CD4-positive, alpha-beta T cell treated with Interleukin-4 for 1 hour (primary cell): ENCODE measurements around the gene BMPER.

Experiments
- DNase-seq, 2 donors: peaks; one replicate each; pipeline ENCODE4 v3.0.0-alpha.2; 2020 to 2022

BMPER gene

DNA sequence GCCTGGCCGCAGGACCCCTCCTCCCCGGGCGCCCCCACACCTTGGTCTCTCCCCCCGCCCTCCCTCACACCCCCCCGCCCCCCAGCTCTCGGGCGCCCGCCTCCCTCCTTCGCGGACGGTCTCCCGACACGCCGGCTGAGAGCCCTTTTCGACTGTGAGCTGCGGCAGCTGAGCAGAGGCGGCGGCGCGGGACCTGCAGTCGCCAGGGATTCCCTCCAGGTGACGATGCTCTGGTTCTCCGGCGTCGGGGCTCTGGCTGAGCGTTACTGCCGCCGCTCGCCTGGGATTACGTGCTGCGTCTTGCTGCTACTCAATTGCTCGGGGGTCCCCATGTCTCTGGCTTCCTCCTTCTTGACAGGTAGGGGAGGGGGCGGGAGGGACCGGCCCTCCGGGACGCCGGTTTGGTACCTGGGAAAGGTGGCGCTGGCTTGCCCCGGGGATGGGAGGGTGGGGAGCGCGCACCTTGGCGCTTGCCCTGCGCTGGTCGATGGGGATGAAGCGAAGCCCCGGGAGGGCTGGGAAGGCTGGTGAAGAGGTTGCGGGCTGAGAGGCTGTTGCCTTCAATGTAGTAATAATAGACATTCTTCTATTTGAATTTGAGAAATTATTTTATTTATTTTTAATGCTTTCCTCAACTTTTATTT is at the start of gene BMPER:
BMPER (plus strand) TSS at position 151 of the 644 bp plus-strand sequence; CDS start at position 226, 75 bp downstream.
- no peak for DNase-seq

DNA sequence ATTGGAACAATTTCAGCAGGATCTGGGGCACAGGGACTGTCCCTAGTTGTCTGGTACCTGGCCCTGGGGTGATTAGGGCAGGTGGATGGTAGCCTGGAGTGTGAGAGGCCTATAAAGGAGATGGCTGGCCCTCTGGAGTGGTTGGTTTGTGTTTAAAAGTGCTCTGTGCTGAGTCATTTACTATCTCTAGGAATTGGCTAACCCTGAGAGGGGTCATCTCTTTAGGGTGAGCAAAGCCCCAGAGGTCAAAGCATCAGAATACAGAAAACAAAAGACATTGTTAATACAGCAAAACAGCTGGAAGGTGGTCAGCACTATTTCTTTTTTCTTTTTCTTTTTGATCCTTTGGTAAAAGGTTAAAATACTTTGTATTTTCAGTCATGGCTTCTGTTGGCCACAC is 43.4 kb upstream of the BMPER start:
- no peak for DNase-seq

DNA sequence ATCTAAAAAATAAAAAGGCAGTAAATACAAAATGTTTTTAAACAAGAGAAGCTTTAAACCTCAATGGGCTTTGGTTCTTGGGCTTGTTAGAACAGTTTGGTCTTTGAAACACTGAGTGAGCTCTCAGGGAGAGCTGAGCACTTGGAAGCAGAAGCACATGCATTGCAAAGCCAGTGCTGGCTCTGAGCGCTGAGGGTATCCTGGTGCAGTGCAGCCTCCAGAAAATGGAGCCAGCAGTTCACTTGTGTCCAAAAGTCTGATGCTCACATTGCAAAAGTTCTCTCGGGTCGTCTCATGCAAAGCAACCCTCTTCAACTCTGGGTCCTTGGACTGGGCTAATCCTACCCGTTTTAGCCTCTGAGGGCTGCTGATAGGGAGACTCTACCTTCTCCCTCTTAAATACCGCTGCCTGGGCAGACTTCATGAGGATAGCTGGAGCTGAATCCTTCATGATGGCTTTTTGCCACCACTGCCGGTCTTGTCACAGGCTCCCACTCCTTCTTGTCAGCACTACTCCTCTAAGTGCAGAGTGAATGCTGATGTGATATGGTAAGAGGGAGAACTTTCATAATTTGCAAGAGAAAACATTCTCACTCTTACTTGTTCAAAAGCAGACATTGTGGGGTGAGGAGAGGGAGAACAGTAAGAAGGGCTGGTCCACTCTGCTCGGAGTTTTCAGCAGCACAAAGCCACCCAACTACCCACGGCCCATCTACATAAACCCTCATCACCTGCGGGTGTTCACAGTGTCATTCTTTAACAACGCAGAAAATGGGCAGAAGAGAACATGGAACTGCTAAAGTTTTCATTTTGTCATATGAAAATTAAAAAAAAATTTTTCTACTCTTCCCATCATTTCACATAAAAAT is 42.2 kb upstream of the BMPER start:
- DNase-seq, result no peak

DNA sequence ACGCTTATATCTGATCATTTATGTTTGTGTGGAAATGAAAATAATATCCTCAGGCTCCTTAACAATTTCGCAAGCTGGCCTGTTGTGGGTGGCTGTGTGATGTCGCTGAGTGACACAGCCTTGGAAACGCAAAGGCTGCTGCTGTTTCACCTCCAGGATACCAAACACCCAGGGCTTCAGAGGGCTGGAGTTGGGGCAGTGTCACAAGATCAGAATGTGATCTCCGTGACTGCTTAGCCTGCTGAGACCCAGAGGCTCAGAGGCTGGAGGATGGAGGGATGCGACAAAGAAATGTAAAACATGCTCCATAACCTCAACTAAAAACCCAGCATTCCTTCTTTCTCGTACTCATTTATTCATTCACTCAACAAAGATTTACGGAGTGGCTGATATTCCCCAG is 37.2 kb upstream of the BMPER start:
- DNase-seq, result no peak

DNA sequence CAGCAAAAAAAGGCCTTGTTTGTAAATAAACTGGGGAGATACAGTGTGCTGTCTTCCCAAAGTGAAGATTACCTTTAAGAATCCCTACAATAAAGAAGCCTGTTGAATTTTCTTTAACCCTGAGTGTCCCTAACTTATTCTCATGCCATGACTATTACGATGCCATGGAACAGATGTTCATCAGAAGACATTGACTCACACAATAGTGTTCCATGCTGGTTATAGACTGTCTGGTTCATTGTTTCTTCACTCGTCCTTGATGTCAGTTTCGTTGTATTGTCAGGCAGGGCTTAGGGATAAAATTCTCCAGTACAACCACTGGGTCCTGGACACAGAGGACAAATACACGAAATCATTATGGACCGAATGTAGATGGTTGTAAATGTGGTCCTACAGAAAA is 36.2 kb upstream of the BMPER start:
- DNase-seq, result no peak

DNA sequence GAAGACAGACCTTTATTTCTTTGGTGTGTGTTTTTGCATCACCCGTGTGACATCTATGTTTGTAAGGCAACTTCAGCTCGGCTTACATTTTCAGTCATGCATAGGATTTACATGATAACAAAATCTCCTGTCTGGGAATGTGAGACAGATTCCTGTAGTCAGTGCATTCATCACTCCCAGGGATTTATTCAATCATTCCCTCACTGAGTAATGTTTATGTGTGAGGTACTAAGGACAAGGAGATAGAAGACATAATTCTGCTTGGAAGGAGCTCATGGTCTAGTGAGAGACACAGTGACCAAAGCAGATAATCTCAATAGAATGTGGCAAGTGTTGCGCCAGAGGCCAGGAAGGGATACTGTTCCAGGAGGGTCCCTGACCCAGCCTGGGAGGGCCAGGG is 35.2 kb upstream of the BMPER start:
- no peak for DNase-seq

DNA sequence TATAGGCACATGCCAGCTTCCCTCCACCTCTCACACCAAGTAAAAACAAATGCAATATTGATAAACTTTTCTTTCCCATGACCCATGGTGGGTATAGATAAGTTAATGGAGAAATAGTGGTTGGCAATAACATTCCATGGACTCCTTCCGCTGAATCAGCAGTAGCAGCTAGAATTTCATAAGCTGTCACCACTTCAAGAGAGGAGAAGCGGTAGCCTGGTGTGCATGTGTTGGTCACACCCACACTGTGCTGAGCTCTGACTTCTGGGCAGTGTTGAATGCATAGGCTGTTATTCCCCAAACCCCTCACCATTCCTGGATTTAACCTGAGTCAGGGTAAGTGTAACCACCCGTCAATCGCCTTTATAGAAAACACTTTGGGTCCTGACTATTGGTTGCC is 32.5 kb upstream of the BMPER start:
- DNase-seq, result no peak

DNA sequence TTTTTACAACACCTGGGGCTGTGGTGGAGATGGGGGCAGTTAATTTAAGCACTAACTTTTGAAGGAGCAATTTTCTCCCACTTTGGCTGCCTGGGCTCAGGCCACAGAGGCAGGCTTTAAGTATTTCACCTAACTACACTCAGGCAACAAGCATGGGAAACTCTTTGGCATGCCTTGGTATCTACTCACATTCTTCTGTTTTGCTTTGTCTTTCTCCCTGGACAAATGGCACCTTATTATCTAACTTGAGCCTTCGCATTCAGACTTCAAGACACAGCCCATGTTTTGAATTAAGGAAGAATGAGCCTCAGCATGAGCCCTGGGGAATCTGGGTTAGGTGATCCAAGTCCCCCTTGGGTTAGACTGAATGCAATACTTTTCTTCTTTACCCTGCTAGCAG is 31.8 kb upstream of the BMPER start:
- DNase-seq, result no peak

DNA sequence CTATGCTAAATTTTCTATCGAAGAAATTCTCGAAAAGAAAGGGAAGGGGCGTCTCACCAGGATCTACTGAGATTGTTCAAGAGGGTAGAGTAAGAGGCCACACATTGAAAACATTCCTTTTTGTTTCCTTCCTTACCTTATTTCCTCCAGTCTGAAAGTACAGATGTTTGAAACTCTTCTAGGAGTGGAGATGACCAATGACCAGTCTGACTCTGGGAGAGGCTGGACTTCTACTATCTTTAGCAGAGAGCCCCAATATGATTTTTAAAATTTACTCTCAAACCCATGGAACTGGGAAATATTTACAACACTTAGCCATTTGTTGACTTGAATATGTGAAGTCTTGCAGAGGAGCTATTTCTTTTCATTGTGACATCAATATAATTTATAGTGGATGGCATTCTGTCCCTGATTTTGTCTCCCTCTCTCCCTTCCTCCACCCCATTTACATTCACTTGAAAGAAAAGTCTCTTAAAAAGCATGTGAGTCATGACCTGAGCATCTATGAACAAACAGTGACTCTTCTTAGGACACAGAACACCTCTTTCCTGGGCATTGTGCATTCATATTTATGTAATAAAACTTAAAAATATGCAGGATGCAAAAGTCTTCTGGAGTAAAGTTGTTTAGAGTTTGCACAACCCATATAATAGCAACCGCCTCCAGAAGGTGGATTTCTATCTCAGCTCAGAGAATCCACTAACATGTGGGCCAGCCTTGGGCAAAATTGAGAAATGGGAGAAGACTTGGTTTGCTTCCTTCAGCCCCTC is 31.2 kb upstream of the BMPER start:
- DNase-seq, result no peak

DNA sequence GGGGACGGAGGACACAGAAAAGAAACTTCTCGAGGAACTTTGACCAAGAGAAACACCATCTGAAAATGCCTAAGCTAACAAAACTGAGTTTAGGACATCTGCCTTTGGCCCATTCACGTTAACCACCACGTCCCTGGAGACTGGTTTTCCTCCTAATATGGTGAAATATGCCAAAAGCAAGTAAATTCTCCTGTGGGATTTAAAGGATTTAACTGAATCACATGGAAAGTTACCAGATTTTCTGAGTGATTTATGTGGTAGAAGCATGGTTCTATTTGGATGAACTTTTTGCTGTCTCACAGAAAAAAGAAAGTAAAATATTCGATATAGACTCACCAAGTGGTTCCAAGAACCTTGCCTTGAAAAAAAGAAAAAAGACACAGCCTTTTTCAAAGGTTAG is 30.4 kb upstream of the BMPER start:
- DNase-seq, result no peak

DNA sequence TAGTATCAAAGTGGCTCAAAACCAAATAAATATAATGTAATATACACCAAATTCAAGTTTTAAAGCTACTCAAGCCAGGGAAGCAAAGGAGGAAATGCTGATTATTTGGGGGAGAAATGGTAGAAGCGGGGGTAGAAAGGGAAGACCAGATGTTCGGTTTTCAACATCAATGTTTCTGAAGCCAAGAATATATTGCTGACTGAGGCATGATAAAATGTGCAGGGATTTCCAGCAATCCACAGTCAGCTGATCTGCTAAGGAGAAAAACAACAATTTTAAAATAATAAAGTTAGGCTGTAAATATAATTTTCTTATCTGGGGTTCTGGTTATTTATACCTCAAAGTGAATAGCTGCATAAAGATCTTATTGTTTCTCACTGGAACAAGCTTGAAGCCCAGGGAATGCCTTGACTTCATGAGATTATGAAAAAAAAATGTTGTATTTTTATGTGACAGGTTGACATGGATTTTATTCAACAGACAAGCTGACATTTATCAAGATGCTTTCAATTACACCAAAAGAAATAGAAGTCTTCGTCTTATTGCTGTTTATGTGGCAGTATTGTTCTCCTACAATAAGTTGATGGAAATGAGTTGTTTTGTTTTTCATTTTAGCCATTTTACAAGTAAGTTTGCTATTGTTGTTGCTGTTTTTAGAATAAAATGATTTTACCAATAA is 28.6 kb upstream of the BMPER start:
- no peak for DNase-seq

DNA sequence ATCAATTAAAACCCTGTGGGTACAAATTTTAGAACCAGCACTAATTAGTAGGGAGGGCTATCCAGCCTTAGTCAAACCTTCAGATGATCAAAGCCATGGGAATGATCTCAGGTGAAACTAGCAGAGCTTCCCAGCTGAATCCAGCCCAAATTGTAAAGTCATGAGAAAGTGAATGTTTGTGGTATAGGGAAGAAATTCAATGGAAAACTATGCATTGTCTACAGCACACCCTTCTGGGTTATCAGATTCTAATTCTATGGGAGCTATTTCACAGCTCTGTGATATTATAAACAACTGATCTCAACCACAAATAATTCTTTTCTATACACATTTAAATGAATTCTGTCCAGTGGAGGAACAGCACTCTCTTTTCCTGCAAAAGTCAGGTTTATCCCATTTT is 24.6 kb upstream of the BMPER start:
- DNase-seq, result no peak

DNA sequence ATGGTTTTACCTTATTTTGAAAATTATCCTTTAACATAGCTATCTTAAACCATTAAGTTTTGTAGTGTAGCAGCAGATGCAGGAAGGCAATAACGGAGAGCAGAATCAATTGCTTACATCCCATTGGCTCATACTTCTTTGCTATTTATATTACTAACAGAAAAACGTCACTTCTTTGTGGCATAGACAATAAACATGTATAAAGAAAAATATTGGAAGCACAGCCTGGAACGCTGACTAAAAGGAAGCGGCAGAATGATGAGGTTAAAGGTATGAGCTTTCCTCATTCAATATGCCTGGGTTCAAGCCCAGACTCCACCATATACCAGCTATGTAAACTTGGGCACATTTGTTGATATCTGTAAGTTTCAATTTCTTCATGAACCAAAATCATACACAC is 24.0 kb upstream of the BMPER start:
- DNase-seq, result no peak

DNA sequence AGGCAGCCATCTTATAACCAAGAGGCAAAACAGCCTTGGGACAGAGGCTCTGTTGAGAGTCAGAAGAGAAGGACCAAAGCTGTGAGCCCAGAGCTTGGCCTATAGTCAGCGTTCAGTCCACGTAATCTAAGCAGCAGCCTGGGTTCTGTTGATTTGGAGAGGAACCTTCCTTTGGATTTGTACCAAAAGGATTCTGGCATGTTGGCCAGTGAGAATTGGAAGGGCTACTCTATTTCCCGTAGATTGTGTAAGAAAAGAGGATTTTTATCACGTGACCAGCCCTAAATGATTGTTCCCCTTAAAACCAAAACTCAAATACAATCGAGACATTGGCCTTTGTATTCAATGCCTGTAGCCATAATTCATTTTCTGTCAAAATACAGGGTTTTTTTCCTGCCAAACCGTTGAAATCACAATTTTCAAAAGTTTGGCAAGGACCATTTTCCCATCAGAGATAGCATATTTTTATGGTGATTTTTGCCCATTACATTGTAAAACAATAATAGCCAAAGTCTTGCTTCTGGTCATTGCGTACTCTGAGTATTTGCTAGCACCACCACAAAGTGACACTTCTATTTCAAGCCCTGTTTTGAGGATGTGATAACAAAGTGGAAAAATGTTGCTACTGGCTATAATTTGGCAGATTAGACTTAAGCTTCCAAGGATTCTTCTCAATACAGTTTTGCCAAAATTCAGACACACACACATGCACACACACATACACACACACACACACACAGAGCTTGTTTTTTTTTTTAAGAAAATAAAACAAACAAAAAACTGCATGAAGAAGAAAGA is 23.1 kb upstream of the BMPER start:
- no peak for DNase-seq

DNA sequence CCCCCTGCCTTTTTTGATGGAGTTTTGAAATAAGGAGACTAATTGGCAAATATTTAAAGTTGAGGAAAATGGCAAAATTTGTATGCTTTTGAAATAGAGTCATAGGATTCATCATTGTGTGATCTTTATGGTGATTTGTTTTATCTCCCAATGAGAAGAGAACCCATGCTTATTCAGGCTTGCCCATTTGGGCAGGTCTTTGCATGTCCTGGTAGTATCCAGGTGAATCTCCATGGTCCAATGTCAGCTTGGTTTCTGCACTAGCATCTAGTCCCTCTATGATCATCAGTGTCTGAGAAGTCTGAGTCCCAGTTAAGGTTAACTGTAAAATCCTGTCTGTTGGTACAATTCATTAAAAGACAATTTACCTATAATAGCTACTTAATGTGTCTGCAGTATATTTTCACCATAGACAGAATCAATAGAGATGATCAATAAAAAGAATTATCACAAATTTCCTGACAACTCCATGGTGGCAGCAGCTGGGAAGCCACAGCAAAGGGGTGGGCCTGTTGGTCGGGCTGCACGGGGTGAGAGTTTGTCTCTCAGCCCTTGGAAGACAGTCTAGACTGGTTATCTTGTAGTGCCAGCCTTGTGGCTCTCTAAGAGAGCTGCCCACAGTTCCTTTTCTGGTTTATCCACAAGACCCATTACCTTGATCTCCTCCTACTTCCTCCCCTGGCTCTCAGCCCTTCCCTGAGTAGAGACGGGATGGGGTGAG is 22.2 kb upstream of the BMPER start:
- no peak for DNase-seq

DNA sequence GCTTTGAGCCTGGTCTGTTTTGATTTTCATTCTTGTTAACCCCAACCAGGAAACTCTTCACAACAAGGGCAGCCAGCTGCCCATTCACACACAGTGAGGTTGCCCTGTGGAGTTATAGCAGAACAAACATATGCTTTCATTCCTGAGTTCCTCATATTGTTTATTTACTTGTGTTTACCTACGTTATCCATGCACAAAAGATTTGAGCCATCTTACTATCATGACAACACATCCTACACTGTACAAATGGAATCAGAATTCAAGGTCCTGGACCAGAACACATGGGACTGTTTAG is 21.7 kb upstream of the BMPER start:
- DNase-seq, result no peak

DNA sequence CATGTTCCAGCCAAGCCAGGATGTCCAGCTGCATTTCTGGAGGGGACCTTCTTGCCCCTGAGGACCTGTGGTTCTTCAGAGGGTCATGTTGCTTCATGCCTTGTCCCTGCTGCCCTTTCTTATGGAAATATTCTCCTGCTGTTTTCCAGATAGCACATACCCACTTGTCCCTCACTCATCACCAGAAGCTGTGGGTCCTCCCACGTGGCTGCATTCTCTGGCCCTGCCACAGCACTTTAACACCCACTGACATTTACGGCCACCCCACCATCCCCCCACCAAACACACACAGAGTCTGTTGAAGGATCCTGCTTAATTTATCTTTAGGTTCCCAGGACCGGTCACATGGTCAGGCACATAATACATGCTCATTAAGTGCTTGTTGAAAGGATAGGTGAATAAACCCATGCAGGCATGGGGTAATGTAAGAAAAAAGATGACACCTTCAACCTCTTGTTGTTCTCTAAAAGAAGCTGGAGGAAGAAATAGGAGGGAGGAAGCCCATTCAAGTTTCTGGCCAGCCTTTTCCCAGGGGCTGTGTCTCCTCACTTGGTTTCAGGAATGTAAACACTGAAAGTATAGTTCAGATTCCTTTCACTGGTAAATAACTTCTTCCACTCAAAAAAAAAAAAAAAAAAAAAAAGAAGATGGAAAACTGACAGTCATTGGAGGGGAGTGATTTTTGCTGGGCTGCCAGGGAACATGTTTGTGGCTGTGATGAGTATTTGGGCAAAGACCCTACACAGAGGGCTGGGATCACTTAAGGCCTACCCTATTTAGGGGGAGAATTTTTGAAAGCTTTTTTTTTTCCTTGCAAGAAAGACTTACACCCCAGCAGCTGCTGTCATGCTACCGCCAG is 19.8 kb upstream of the BMPER start:
- DNase-seq, result no peak

DNA sequence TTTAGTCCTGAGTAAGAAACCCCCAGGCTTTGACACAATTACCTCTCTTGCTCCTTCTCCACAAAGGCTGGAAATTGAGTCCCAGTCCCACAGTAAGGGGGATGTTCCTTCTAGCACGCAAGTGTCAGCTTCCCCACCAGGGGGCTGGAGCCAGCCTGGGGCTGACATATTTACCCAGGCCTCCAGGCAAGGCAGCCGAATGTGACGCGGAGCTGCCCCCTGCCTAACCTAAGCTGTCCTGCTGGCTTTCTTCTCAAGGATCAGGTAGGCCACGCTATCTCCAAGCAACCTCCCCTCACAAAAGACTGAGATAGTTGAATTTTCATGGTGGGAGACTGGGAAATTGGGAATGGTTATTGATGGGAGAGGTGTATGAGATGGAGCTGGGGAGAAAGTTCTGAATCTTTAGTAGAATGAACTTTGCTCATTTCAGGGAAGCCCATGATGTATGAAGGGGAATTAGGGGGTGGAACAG is 19.2 kb upstream of the BMPER start:
- DNase-seq, result no peak

DNA sequence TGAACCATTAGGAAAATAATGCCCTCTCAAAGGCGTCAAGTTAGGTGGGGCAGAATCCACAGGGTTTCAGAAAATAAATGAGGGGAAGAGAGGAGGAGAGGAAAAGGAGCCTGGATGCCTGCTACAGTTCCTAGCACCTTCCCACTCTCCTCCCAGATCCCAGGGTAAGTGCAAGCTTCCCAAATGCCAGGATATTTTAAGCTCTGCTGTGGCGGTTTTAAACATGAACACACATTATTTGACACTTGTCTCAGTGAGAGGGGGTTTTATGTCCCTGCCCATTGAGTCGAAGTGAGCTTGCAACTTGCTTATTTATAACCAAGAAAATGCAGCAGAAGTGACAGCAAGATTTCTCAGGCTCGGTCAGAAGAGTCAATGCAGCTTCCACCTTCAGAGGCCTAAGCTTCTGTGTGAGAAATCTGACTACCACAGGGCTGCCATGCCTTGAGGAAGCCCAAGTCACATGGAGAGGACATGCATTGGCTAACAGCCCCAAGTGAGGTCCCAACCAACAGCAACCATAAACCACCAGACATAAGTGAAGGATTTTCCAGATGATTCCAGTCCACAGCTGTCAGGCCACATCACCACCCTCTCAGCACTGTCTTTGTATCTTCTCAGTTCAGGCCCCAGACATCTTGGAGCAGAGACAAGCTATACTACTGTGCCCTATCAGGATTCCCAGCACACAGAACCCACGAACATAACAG is 17.9 kb upstream of the BMPER start:
- DNase-seq, result no peak

DNA sequence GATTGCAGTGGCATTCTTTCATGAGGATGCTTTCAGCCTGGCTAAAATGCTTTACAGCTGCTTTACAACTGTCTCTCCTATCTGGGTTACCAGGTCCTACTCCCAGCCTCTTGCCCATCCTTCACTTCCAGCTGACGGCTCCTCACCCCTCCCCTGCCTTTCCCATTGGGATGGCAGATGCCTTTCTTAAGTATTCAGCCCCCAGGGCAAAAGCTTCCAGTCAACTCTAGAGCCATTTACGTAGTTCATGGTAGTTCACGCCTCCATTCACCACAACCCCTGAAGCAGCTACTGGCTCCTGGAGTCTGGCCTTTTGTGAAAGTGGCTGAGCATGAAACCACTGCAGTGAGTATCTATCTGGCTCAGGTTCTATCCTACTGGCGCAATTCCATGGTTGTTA is 17.2 kb upstream of the BMPER start:
- DNase-seq, result no peak
